BE2C (cell line): Measurements from ENCODE around the gene KIF21B.
A peak's percentile ranks its signal among the peaks of the same experiment; 100 is the strongest.

Experiments
- DNase-seq: peaks from one replicate; pipeline ENCODE4 v3.0.0-alpha.2; 2020
- H3K27me3 ChIP-seq: fragments of 250-450 bp; sonication (Bioruptor Pico); 2 replicates; pipeline ENCODE4 v1.5.1; 2020; ENCODE audit warnings: mild to moderate bottlenecking
- H3K36me3 ChIP-seq: fragments of 250-450 bp; sonication (Bioruptor Pico); 2 replicates; pipeline ENCODE4 v1.5.1; 2020; ENCODE audit warnings: mild to moderate bottlenecking
- H3K4me1 ChIP-seq: fragments of 250-450 bp; sonication (Bioruptor Pico); 2 replicates; pipeline ENCODE4 v1.5.1; 2020
- H3K4me3 ChIP-seq: 2 replicates; pipeline ENCODE4 v1.5.1; 2011; ENCODE audit warnings: low read depth, low read length
- H3K9me3 ChIP-seq: fragments of 250-450 bp; sonication (Bioruptor Pico); 2 replicates; pipeline ENCODE4 v1.5.1; 2020
- TF ChIP-seq, protein P1 (sequence below): IDR thresholded peaks from 2 replicates; pipeline ENCODE4 v1.5.1; 2012; ENCODE audit warnings: mild to moderate bottlenecking, low read depth, low read length

KIF21B gene

DNA sequence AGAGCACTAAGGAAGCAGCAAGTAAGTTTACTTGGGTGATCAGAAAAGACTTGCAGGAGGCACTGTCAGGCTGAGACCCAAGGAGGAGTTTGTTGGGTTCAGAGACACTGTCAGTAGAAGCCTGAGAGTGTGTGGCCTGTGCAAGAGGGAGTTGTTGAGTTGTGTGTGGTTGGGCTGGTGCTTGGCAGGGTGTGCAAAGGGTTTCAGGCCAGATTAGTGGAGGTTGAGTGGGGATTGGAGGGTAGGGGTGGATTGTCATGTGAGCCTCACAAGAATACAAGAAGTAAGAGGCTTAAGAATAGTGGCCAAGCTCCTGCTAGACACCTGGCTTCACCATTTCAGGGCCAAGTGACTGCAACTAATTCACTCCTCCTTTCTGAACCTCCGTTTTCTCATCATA lies 8.9 kb upstream of the KIF21B start:
- no peaks in the 10 kb centered on the region for H3K4me1 ChIP-seq
- no peak overlapping the region for H3K4me3 ChIP-seq
- peaks cover 61% of the 10 kb centered on the region for H3K27me3 ChIP-seq
- TF ChIP-seq, protein P1, sequence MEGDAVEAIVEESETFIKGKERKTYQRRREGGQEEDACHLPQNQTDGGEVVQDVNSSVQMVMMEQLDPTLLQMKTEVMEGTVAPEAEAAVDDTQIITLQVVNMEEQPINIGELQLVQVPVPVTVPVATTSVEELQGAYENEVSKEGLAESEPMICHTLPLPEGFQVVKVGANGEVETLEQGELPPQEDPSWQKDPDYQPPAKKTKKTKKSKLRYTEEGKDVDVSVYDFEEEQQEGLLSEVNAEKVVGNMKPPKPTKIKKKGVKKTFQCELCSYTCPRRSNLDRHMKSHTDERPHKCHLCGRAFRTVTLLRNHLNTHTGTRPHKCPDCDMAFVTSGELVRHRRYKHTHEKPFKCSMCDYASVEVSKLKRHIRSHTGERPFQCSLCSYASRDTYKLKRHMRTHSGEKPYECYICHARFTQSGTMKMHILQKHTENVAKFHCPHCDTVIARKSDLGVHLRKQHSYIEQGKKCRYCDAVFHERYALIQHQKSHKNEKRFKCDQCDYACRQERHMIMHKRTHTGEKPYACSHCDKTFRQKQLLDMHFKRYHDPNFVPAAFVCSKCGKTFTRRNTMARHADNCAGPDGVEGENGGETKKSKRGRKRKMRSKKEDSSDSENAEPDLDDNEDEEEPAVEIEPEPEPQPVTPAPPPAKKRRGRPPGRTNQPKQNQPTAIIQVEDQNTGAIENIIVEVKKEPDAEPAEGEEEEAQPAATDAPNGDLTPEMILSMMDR = no peak
- no peaks in the 10 kb centered on the region for H3K9me3 ChIP-seq
- no peak for DNase-seq
- no peaks in the 10 kb centered on the region for H3K36me3 ChIP-seq

GRCh38 chr1:201028461-201028889 lies 5.0 kb upstream of the KIF21B start:
- Histone ChIP-seq H3K27me3 (peaks cover 65% of the 10 kb centered on the region), H3K4me3 (no peak overlapping the region), H3K4me1 (no peaks in the 10 kb centered on the region), H3K9me3 (no peaks in the 10 kb centered on the region), H3K36me3 (no peaks in the 10 kb centered on the region)
- no peak for DNase-seq
- TF ChIP-seq, protein P1 = no peak

- TF ChIP-seq, protein P1 = no peak
- Histone ChIP-seq H3K4me3 (no peak overlapping the region), H3K4me1 (no peaks in the 10 kb centered on the region), H3K9me3 (no peaks in the 10 kb centered on the region), H3K27me3 (peaks cover 74% of the 10 kb centered on the region), H3K36me3 (no peaks in the 10 kb centered on the region)
- no peak for DNase-seq
Observed at GRCh38 chr1:201026836-201027235, 3.3 kb upstream of the KIF21B start.

GRCh38 chr1:201026234-201026633 lies 2.7 kb upstream of the KIF21B start:
- DNase-seq = no peak
- Histone ChIP-seq H3K4me1 (no peaks in the 10 kb centered on the region), H3K9me3 (no peaks in the 10 kb centered on the region), H3K36me3 (no peaks in the 10 kb centered on the region), H3K27me3 (peaks cover 78% of the 10 kb centered on the region), H3K4me3 (no peak overlapping the region)
- TF ChIP-seq, protein P1 = no peak

DNA sequence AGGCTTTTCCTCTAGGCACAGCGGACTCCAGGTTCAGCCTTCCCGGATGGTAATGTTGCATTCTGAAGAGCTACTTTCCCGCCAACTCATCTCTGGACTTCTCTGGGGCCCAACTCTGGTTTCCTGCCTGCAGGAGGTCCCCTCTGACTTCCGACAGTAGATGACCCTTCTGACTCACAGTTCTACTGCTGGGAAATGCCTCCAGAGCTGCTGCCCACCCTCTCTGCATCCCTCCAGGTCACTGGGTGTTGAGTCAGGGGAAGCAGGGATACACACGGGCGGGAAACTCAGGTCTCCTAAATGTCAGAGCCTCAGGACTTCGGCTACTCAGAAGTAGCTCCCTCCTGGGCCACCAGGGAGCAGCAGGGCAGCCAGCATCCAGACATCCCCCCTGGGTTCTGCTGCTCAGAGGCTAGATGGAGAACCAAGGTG lies 2.1 kb upstream of the KIF21B start:
- Histone ChIP-seq H3K36me3 (no peaks in the 10 kb centered on the region), H3K27me3 (peaks cover 84% of the 10 kb centered on the region), H3K9me3 (no peaks in the 10 kb centered on the region), H3K4me1 (no peaks in the 10 kb centered on the region), H3K4me3 (no peak overlapping the region)
- TF ChIP-seq, protein P1 = peak; percentile 44
- no peak for DNase-seq

DNA sequence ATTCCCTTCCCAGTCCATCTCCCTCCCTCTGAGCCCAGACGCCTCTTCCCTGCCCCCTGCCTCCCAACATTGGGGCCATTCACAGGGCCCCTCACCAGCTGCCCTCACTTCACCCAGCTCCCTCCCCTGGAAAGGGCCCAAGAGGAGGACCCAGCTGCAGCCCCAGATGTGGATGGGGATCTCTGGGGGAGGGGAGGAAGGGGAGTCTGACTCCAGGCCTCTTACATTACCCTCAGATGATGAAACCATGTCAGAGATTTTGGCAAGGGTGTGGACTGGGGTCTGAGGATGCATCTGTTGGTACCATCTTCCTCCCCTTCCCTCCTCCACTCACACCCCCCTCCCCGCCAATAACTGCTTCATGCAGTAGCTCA lies 1.1 kb upstream of the KIF21B start:
- H3K4me1 ChIP-seq = no peaks in the 10 kb centered on the region
- H3K27me3 ChIP-seq = peaks cover 91% of the 10 kb centered on the region
- TF ChIP-seq, protein P1 = no peak
- no peak overlapping the region for H3K4me3 ChIP-seq
- no peaks in the 10 kb centered on the region for H3K36me3 ChIP-seq
- no peaks in the 10 kb centered on the region for H3K9me3 ChIP-seq
- no peak for DNase-seq
